Choroid plexus epithelial cell (primary cell): Measurements from ENCODE around the gene HCAR2.

Experiments used
- DNase-seq: peaks from one replicate; pipeline ENCODE4 v3.0.0-alpha.2; 2010; ENCODE audit warnings: low read depth
- H3K4me3 ChIP-seq: 2 replicates; pipeline ENCODE4 v1.5.1; 2011; ENCODE audit warnings: low read depth, mild to moderate bottlenecking, control low read depth, low read length, moderate library complexity
- TF ChIP-seq, protein P1 (sequence below): conservative IDR thresholded peaks from 2 replicates; pipeline ENCODE4 v1.5.1; 2011; ENCODE audit warnings: low read depth, mild to moderate bottlenecking, control low read depth, inconsistent platforms, low read length, moderate library complexity

HCAR2 gene

DNA sequence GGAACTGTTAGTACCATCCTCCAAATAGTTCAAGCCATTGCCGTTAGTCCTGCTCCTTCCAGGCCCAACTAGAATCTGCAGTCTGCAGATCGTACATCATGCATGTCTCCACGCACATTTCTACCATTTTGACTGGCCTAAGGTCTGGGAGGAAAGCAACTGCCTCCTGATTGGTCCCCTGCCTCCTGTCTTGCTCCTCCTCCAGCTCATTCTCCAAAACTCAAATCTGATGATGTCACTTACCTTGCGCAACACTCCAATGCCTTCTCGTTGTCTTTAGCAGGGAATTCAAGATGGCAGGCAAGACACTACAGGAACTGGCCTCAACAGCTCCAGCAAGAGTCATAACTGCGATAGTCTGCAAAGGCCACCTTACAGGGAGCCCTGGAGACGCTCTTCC lies 37.2 kb upstream of the HCAR2 start:
- no peak for DNase-seq
- H3K4me3 ChIP-seq = no peak overlapping the region
- TF ChIP-seq, protein P1, sequence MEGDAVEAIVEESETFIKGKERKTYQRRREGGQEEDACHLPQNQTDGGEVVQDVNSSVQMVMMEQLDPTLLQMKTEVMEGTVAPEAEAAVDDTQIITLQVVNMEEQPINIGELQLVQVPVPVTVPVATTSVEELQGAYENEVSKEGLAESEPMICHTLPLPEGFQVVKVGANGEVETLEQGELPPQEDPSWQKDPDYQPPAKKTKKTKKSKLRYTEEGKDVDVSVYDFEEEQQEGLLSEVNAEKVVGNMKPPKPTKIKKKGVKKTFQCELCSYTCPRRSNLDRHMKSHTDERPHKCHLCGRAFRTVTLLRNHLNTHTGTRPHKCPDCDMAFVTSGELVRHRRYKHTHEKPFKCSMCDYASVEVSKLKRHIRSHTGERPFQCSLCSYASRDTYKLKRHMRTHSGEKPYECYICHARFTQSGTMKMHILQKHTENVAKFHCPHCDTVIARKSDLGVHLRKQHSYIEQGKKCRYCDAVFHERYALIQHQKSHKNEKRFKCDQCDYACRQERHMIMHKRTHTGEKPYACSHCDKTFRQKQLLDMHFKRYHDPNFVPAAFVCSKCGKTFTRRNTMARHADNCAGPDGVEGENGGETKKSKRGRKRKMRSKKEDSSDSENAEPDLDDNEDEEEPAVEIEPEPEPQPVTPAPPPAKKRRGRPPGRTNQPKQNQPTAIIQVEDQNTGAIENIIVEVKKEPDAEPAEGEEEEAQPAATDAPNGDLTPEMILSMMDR = no peak

DNA sequence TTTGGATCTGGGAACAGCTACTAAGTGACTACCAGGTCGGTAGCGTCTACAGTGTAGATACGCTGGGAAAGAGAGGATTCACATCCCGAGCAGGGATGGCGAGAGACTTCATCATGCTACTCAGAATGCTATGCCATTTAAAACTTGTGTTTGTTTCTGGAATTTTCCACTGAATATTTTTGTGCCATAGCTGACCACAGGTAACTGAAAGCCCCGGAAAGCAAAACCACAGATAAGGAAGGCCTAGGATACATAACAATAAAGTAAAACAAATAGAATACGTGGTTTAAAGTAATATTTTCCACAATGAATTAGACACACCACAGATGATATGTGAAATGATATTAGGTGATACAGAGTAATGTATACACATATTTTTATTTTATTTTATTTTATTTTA lies 35.4 kb upstream of the HCAR2 start:
- no peak overlapping the region for H3K4me3 ChIP-seq
- DNase-seq = no peak
- TF ChIP-seq, protein P1 = no peak

DNA sequence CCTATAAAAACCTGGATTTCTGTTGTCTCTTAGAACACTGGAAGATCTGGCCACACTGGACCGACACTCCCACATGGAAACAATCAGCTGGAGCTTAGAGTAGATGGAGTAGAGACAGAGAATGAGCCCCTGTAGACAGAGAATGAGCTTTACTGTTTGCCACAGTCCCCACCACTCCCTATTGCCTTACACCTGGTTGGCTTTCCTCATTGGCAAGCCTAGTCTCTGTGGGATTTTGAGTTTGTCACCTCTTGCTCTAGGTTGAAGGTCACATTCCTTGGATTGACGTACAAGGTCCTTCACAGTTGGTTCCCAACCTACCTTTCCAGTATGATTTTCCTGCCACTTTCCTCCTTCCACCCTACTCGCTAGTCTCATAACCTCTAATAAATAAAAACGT lies 29.5 kb upstream of the HCAR2 start:
- H3K4me3 ChIP-seq = no peak overlapping the region
- DNase-seq = no peak

DNA sequence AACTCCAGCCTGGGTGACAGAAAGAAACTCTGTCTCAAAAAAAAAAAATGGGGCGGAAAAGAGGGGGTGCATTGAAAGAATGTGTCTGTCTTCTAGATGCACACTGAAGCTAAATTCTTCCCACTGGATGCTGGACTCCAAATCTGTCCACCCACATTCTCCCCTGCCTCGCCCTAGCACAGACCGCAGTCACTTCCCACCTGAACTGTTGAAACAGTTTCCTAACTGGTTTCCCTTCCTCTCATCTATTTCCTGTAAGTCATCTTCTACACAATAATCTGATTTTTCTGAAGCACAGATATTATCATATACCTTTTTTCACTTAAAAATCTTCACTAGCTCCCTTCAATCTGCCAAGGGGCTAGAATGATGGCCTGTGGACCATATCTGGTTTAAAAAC lies 29.0 kb upstream of the HCAR2 start:
- TF ChIP-seq, protein P1 = no peak
- H3K4me3 ChIP-seq = no peak overlapping the region
- DNase-seq = no peak

More for the DNA sequence above, 29.5 kb upstream of the HCAR2 start:
- TF ChIP-seq, protein P1 = no peak

DNA sequence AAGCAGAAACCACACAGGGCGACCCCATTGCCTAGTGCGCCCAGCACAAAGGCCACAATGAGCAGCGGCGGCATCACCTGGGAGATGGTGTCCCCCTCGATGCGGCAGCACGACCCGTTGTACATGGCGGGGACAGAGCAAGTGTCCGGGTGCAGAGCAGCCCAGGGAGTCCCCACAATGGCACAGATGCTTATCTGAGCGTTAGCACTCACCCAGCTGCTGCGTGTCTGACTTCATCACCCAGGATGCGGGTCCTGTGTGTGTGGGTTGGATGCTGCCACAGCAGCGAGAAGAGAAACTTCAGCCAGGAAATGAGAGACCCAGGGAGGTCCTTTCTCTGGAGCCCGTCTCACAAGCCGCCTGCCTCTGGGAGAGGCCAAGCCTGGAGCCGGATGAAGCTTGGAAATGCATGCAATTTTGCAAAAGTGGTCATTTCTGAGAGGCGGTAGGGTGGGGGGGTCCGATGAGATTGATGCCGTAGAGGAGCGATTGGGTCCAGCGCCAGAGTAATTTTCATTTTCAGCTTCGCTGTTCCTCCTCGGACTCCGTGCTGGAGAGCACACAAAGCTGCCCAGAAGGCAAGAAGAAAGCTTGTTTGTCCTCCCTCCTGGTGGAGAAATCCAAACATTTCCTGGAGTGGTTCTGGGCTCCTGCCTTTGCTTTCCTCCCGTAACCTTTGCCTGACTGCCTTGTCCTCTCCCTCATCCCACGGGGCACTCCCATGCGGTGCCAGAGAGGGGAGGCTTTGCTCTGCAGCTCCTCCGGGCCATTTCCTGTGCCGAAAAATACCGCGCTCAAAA lies 27.3 kb upstream of the HCAR2 start, which contains the start of gene HCAR1:
HCAR1 (minus strand) TSS at position 630 of the 800 bp plus-strand sequence; CDS start at position 125, 505 bp downstream.
- TF ChIP-seq, protein P1 = peak; percentile 45
- peak; percentile 63 for DNase-seq
- H3K4me3 ChIP-seq = peak within 1 kb of the TSS; percentile 56

DNA sequence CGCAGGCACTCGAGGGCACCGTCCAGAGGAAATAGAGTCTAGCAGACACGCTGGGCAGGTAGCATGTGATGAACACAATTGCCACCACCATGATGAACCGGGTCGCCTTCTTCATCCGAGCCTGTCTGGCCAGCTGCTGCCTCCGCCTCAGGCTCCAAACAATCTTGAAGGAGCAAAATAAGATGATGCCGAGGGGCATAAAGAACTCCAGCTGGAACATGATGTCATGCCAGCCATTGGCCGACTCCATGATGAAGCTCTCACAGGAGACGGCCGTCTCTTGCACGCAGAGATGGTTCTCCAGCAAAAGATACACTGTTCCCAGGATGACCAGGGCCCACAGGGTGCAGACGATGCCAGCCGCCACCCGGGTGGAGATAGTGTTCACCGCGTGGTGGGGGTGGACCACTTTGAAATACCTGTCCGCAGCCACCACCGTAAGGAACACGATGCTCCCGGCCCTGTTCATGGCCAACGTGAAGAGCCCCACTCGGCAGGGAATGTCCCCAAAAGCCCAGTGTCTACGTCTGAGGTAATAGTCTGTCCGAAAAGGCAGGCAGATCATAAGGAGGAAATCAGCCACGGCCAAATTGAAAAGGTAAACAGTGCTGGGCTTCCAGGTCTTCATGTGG lies 26.5 kb upstream of the HCAR2 start:
- peak overlapping the region; percentile 56 for H3K4me3 ChIP-seq
- no peak for DNase-seq
- TF ChIP-seq, protein P1 = no peak

DNA sequence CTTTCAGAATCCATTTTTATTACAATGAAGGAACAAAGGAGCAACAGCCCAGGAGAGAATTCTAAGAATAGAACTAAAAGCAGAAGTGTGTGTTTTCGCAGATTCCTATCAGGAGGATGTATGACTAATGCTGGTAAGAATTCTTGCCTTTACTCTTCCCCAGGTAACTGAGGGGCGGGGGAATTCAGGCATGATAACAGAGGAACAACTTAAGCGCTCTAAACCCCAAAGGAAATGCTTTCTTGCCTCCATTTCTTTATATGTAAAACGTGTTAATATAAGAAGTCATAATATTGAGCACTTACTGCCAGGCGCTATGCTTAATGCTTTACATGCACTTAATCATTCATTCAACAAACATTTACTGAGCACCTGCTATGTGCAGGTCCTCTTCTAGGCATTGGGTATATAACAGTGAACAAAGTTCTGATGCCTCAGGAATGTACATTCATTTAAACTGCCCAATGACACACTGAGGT lies 23.0 kb upstream of the HCAR2 start:
- DNase-seq = peak; percentile 61
- H3K4me3 ChIP-seq = no peak overlapping the region
- TF ChIP-seq, protein P1 = no peak
